ENCODE results near the gene KCNH1. TPM values are rescaled to one million over a fixed set of nuclear protein-coding genes. Genes with fewer than 3 reads are reported as not detected.
A peak's percentile ranks its signal among the peaks of the same experiment; 100 is the strongest.

Gene KCNH1
- total and polyA plus RNA-seq, 10 of the 15 experiments (the other 5 are each of a cell fraction or from before 2014, with no cell fraction given) = 0.02 to 0.04 (median 0.04) TPM; not detected in 7

DNA sequence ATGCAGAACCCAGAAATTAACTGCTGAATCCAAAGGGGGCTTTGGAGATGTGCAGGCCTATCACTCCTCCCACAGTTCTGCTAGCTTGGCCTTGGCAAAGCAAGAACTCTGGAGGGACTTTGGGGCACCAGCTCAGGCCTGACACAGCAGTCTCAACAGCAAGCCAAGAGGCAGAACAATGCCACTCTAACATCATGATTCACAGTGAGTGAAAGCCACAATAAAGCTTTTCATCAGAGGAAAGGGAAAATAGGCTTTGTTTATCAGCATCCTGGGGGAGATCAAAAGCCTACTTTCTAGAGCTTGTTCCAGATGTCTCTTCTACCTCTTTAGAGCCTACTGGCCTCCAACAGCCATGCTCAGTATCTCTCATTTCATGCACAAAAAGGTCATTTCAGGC is 283.4 kb downstream of the KCNH1 start (continued):
- TF ChIP-seq, protein P1, sequence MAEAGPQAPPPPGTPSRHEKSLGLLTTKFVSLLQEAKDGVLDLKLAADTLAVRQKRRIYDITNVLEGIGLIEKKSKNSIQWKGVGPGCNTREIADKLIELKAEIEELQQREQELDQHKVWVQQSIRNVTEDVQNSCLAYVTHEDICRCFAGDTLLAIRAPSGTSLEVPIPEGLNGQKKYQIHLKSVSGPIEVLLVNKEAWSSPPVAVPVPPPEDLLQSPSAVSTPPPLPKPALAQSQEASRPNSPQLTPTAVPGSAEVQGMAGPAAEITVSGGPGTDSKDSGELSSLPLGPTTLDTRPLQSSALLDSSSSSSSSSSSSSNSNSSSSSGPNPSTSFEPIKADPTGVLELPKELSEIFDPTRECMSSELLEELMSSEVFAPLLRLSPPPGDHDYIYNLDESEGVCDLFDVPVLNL (IDR thresholded peaks at IDR 0.05; ENCODE audit: low read depth, low read length) = no peak

DNA sequence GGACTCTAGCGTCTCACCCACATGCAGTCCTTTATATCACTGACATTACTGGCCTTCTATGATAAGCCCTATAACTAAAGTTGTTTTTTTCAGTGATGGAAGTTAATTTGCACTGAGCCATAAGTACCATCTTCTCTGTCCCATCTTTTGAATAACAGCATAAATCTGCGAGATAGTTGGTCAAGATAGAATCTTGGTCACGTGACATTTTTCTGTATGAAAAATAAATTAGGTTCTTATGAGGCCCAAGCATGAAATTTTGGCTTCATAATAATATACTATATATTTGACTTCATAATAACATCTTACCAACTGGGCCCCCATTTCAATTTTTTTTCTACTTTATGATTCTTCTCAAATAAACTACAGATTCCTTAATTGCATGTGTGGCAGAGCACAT is 285.5 kb downstream of the KCNH1 start:
- H3K27ac ChIP-seq (ENCODE audit: control insufficient read depth, insufficient read depth) = no peak overlapping the region

More for the DNA sequence above, 285.5 kb downstream of the KCNH1 start:
- Histone ChIP-seq H3K27me3 (replicated peaks in 1 of 2; ENCODE audit: control insufficient read depth in 2 of 2, insufficient read depth in 2 of 2, low read length in 1 of 2) (no peaks in the 10 kb centered on the region), H3K79me2 (ENCODE audit: control insufficient read depth, insufficient read depth, low read length) (no peaks in the 10 kb centered on the region), H4K20me1 (ENCODE audit: control insufficient read depth, insufficient read depth) (no peaks in the 10 kb centered on the region), H3K9ac (ENCODE audit: control insufficient read depth, insufficient read depth, low read length) (no peak overlapping the region), H2AFZ (ENCODE audit: control insufficient read depth, low read depth, low read length) (no peak overlapping the region), H3K9me3 (replicated peaks; ENCODE audit: control insufficient read depth, insufficient read depth, low read length) (no peaks in the 10 kb centered on the region), H3K4me1 (ENCODE audit: control insufficient read depth, insufficient read depth, low read length) (no peaks in the 10 kb centered on the region), H3K36me3 (ENCODE audit: control insufficient read depth in 2 of 2, insufficient read depth in 2 of 2, low read length in 1 of 2) (no peaks in the 10 kb centered on the region), H3K4me2 (ENCODE audit: control insufficient read depth, insufficient read depth) (no peak overlapping the region), H3K4me3 (no peak overlapping the region)
- DNase-seq (ENCODE audit: low read depth, low spot score) = no peak
- WGBS (ENCODE audit: insufficient coverage, insufficient replicate concordance, low lambda C conversion rate, missing lambda C conversion rate) = 16% methylated on average over 3 of the region's 3 CpGs
- in situ Hi-C loops (cut with MboI) = no loop called here
- CTCF ChIA-PET = no interaction called here
- RAD21 ChIA-PET (ENCODE audit: unreplicated experiment) = no interaction called here
- TF ChIP-seq, protein P2, sequence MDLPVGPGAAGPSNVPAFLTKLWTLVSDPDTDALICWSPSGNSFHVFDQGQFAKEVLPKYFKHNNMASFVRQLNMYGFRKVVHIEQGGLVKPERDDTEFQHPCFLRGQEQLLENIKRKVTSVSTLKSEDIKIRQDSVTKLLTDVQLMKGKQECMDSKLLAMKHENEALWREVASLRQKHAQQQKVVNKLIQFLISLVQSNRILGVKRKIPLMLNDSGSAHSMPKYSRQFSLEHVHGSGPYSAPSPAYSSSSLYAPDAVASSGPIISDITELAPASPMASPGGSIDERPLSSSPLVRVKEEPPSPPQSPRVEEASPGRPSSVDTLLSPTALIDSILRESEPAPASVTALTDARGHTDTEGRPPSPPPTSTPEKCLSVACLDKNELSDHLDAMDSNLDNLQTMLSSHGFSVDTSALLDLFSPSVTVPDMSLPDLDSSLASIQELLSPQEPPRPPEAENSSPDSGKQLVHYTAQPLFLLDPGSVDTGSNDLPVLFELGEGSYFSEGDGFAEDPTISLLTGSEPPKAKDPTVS (IDR thresholded peaks at IDR 0.05; ENCODE audit: low read depth, low read length) = no peak
- TF ChIP-seq SPI1 (IDR thresholded peaks at IDR 0.05; ENCODE audit: borderline replicate concordance, insufficient read depth, low read depth, low read length) (no peak), GATAD2B (conservative IDR thresholded peaks at IDR 0.05; ENCODE audit: low read depth) (no peak), RAD51 (IDR thresholded peaks at IDR 0.05) (peak; percentile 67), MTA2 (IDR thresholded peaks at IDR 0.05; ENCODE audit: low read depth) (no peak)
- FAIRE-seq = no peak
- intact Hi-C loops (cut with micrococcal nuclease; ENCODE audit: unreplicated experiment) = no loop called here
- no peak for ATAC-seq
- POLR2A ChIA-PET = no interaction called here
- SMC1A ChIA-PET (ENCODE audit: uncharacterized antibody, unreplicated experiment) = no interaction called here
- no TSS peak for BruUV-seq (replicated peaks)

Measured in GM12878 (cell line).